Lower leg skin (tissue), 3 donors: ENCODE measurements around the gene ROM1.

Experiments
- POLR2A ChIP-seq, 2 donors: fragments of 450-650 bp; IDR thresholded peaks; one replicate each; pipeline ENCODE4 v1.6.1; 2016 to 2017; ENCODE audit warnings: antibody characterized with exemption in 2 of 2, mild to moderate bottlenecking in 1 of 2, moderate library complexity in 1 of 2
- TF ChIP-seq, protein P1 (sequence below), 3 donors: fragments of 450-650 bp; IDR thresholded peaks; one replicate each; pipeline ENCODE4 v1.5.1; 2016; ENCODE audit warnings: antibody characterized with exemption in 3 of 3, mild to moderate bottlenecking in 3 of 3, moderate library complexity in 2 of 3

DNA sequence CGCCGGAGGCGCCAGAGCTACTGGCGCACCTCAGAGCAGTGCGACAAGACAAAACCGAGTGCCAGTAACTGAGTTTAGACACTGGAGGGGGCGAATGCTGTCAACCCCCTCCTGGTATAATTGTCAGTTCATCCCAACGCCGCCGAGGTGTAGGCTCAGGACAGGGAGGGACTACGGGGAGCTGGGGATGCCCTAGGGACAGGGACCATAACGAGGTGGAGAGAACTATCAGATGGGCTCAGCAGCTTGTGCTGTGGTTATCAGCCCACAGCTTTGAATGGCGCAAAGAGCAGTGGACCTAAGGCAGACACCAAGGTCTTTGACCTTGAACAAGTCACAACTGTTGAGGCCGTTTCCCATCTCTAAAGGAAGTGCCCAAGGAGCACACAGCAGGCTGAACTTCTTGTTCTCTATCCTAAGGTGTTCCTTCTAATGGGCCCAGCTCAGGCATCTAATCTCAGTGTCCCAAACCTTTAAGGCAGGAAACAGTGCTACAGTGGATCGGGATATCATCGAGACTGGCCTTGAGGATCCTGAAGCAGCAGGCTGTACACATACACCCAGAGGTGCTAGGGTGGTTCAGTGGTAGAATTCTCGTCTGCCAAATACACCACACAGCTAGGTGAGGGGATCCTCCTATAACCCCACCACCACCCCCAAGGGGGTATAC is 20.8 kb upstream of the ROM1 start:
- TF ChIP-seq, protein P1, sequence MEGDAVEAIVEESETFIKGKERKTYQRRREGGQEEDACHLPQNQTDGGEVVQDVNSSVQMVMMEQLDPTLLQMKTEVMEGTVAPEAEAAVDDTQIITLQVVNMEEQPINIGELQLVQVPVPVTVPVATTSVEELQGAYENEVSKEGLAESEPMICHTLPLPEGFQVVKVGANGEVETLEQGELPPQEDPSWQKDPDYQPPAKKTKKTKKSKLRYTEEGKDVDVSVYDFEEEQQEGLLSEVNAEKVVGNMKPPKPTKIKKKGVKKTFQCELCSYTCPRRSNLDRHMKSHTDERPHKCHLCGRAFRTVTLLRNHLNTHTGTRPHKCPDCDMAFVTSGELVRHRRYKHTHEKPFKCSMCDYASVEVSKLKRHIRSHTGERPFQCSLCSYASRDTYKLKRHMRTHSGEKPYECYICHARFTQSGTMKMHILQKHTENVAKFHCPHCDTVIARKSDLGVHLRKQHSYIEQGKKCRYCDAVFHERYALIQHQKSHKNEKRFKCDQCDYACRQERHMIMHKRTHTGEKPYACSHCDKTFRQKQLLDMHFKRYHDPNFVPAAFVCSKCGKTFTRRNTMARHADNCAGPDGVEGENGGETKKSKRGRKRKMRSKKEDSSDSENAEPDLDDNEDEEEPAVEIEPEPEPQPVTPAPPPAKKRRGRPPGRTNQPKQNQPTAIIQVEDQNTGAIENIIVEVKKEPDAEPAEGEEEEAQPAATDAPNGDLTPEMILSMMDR (IDR thresholded peaks at IDR 0.05), result no peak
- TF ChIP-seq POLR2A (IDR thresholded peaks at IDR 0.05), result no peak
